HG03280 (cell line): ENCODE measurements around the gene PLXNA4.

Source experiments
- ATAC-seq: cut with Tn5 transposase; IDR thresholded peaks from one replicate; pipeline ENCODE4 v1.9.1; 2021; ENCODE audit warnings: mild to moderate bottlenecking, moderate library complexity; ENCODE audit not compliant: unreplicated experiment

Gene PLXNA4

DNA sequence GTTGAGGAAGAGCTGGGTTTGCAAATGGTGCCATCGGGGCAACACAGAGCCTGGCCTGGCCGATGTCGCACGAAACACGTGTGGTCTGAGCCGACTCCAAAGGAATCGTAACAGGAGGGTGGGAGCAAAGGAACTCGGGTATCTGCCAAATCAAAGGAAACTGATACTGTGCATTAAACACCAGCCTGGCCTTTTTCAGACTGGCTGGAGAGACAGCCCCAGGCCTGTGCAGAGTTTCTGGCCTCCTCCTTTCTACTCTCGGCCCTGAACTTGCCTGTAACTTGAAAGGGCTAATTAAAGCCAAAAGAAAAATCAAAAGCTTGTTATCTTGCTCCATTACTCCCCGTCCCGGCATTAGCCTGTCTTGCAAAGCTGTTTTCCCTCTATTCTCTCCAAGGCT, 71.4 kb downstream of the PLXNA4 start:
- ATAC-seq, result no peak

DNA sequence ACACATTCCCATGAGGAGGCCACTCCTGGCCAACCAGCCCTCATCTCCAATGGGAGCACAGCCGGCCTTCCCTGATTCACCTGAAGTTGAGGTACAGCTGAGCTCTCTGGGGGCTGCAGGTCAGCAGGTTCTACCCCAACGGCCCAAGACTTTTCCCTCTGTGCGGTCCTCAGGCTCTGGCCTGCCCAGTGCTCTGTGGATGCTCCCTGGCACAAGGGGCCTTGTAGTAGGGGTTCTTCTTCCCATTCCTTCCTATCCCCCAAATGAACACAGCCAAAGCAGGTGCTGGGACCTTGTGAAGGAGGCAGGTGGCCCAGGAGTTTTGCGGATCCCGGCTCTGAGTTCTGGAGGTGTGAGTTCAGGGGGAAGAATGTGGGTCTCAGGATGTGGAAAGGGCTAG, 72.2 kb downstream of the PLXNA4 start:
- no peak for ATAC-seq

DNA sequence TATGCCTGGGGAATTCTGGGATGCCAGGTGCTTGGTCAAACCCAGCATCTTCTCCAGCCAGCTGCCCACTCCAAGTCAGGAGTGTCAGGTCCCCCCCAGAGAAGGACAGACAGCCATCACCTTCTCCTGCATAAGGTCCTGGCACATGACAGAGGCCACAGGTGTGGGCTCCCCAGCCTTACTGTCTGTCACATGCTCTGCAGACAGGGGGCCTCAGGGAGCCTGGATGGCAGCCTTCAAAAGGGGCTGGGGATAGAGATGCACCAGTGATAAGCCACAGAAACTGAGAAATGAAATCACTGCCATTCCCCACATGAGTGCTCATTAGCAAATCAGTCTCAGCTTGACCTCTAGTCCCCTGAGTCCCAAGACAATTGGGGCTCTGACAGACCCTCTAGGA, 72.9 kb downstream of the PLXNA4 start:
- ATAC-seq, result no peak

DNA sequence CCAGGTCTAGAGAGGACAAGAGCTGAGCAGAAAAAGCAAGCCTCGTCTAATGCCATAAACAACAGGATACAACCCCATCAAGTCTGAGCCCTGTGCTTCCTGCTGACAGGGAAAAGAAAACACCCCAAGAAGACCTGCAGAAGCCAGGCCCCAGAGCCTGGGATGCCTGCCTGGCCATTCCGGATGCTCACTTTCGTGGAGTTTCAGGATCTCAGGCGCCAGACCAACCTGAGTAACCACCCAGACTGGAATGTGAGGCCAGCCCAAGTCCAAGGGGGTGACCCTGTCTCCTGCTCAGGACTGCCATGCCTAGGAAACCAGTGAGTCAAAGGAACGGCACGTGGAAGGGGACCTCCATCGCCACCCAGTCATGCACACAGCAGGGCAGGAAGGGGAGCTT, 74.3 kb downstream of the PLXNA4 start:
- ATAC-seq, result no peak

DNA sequence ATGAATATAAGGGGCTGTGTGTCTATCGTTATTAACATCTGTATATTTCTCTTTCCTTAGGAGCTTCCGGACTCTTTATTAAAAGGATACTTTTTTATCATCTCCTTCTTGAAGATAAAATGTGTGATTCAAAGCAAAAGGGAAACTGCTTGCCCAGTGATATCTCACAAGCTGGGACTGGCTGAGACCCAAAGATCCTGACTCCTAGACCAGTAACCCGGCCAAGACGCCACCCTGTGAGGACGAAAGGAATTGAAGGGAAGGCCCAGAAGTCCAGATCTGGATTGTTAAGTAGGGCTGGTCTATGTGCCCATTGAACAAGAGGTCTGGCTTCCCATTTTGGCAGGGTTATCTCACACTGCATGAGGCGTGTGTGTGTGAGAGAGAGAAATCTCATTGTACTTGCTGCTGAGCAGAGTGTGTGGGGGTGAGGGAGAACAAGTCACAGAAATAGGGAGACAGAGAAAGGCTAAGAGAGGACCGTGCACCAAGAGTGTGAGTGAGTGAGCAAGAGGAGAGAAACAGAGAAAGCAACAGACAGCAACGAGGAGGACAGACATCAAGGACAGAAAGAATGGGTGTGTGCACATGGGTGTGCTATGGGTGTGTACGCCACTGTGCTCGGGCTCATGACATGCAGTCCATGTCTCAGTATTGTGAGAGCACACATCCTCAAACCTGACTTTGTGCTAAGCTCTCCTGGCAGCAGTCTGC, 75.4 kb downstream of the PLXNA4 start:
- ATAC-seq, result no peak

- no peak for ATAC-seq
These were observed 76.8 kb downstream of the PLXNA4 start for GRCh38 chr7:132499487-132499886.

- no peak for ATAC-seq
These were observed 77.2 kb downstream of the PLXNA4 start for GRCh38 chr7:132499065-132499464.

DNA sequence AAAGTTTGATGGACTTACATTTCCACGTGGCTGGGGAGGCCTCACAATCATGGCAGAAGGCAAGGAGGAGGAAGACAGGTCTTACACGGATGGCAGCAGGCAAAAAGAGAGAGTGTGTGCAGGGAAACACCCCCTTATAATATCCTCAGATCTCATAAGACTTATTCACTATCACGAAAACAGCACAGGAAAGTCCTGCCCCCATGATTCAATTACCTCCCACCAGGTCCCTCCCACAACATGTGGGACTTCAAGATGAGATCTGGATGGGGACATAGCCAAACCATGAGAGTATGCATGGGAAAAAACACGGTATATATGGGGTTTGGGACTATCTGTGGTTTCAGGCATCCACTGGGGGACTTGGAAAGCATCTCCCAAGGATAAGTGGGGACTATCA, 78.0 kb downstream of the PLXNA4 start:
- no peak for ATAC-seq

- ATAC-seq, result no peak
These were observed 79.2 kb downstream of the PLXNA4 start for GRCh38 chr7:132497098-132497497.

DNA sequence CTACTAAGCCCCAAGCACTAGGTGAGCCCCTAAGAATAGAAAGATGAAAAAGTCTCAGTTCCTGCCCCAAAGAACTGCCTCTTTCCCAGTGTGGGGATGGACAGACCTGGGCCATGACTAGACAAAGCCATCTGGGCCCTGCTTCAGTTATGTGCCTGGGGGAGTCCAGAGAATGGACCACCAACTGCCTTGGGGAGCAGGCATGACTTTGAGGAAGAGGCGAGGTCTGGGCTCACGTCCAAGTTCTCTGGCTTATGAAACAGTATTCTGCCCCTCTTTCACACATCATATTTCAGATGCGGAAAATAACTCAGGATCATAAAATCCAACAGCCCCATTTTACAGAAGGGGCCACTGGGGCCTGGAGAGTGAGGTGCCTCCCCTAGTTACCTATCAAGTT, 80.3 kb downstream of the PLXNA4 start:
- no peak for ATAC-seq

DNA sequence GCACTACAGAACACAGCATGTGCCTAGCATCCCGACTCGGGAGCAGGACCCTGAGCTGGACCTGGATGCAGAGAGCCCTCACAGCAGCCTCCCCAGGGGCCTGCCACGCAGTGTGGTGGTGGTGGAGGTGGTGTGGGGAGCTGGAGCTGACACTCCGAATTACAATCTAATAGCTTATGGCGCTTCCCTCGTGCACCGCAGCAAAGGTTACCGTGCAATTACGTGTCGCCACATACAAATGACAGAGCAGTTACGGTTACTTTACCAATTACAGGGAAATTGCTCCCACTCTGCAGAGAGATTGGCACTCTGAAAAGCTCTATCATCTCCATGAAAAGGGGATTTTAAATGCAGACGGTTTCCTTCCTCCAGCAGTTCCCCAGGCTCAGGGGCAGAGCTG, 81.8 kb downstream of the PLXNA4 start:
- no peak for ATAC-seq

DNA sequence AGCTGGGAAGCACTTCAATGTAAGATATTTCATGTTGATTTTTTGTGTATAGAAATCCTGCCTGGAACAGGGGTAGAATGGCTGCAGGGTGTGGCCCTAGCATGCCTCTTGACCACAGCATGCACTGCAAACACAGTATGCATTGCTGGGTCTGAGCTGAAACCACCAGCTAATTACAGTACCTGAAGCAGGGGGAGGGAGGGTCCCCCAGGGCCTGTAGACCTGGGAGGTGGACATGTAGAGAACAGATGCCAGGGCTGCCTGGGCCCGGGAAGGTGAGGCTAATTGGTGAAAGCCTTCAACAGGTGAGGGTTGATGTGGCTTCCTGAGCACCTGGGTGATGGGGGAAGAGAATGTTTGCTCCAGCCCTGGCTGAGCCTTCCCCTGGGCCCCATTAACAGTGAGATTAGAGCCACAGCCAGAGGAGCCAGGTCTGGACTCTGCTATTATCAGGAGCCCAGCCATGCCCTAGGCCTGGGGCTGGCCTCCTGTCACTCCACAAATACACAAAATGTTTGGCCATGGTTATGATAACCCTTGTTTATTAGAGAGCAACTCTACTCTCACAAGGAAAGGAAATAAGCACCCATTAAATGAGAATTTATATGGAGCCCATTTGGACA, 83.3 kb downstream of the PLXNA4 start:
- no peak for ATAC-seq

GRCh38 chr7:132491391-132491945, 84.8 kb downstream of the PLXNA4 start:
- no peak for ATAC-seq

- ATAC-seq, result no peak
These were observed 85.8 kb downstream of the PLXNA4 start for GRCh38 chr7:132490474-132490873.

DNA sequence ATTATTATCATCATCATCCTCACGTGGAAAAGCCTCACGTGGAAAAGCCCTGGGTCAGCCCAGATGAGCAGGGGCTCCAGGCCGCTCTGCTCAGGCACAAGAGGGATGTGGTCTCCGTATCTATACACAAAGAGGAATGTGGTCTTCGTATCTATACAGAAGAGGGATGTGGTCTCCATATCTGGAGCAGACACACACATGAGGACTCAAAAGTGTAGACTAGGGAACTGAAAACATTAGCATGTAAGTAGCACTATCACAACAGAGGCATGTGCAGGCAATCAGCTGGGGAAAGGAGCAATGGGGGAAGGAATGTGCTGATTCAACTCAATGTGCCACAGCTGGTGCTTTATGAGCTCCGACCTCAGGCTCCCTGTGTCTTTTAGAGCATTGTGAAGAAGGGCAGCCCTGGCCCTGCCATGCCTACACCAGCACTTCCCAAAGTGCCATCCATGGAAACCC, 86.5 kb downstream of the PLXNA4 start:
- ATAC-seq, result no peak

GRCh38 chr7:132488634-132489302, 87.5 kb downstream of the PLXNA4 start:
- ATAC-seq, result no peak

DNA sequence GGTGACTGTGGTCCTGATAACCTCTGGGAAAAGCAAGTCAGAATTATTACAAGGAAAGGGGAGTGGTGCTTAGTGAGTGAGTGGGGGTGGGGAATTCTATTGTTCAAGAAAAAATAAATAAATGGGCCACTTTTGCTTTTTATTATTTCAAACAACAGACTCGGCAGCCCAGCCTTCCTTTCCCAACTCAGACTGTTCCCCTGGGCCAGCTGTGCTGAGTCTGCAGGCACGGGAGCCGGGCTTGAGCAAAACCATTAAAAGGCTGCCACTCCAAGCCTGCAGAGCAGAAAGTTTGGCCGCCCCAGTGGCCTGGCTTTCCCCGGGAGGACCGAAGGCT, 90.0 kb downstream of the PLXNA4 start:
- ATAC-seq, result no peak

- no peak for ATAC-seq
These were observed 90.5 kb downstream of the PLXNA4 start for GRCh38 chr7:132485600-132486273.

DNA sequence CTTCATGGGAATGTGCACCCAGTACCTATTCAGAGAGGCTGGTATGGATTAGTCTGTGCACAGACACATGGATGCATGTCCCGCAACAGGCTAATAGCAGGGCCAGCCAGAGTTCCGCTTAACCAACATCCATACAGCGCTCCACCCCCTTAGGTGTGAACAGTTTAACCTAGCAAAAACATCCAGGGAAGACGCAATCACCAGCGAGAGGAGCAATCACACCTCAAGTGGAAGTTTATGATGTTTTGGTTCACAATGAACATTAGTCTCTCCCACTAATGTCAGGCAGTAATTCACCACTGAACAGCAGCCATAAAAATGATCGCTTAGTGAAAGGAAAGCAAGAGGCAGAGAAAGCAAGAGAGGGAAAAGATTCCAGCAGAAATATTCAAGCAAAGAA, 91.1 kb downstream of the PLXNA4 start:
- no peak for ATAC-seq

DNA sequence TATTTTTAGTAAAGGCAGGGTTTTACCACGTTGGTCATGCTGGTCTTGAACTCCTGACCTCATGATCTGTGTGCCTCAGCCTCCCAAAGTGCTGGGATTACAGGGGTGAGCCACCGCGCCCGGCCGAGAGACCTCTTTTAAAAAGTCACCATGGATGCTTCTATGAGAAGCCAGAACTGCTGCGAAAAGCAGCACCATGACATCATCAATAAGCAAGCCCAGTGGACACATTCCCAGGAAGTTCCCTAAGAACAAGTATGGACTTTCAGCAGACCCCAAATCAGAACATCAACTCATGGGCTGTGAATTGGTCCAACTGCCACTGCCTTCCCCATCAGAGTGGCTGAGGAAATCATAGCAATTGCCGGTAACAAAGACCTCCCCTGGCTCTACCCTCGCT, 93.4 kb downstream of the PLXNA4 start:
- ATAC-seq, result no peak

GRCh38 chr7:132480534-132480933, 95.7 kb downstream of the PLXNA4 start:
- ATAC-seq, result no peak
